Ovary (tissue), 9 donors: ENCODE data around the gene HEXIM1. TPM values are rescaled to one million over a fixed set of nuclear protein-coding genes. Genes with fewer than 3 reads are reported as not detected.

ENCODE experiments used
- DNase-seq, 5 donors: peaks; one replicate each; pipeline ENCODE4 v3.0.0-alpha.2; 2019 to 2020
- H3K27ac ChIP-seq, 2 donors: fragments of 200-600 bp; one replicate each; pipeline versions ENCODE4 v1.5.1 to v1.8.0; 2019 to 2022
- H3K27me3 ChIP-seq: fragments of 200-600 bp; one replicate; pipeline ENCODE4 v1.8.0; 2022
- H3K36me3 ChIP-seq: fragments of 200-600 bp; sonication (generic); one replicate; pipeline ENCODE4 v1.5.1; 2019
- H3K4me1 ChIP-seq: one replicate; pipeline ENCODE4 v1.8.1; 2013; ENCODE audit warnings: mild to moderate bottlenecking, moderate library complexity; ENCODE audit not compliant: insufficient read depth
- H3K4me3 ChIP-seq: fragments of 200-600 bp; sonication (generic); one replicate; pipeline ENCODE4 v1.5.1; 2017
- H3K9me3 ChIP-seq, 2 donors: fragments of 200-600 bp in 1 of 2; sonication (generic) in 1 of 2; one replicate each; pipeline versions ENCODE4 v1.5.1 to v1.8.1; 2013 to 2019; ENCODE audit warnings: mild to moderate bottlenecking in 1 of 2, moderate library complexity in 1 of 2
- EP300 ChIP-seq: sonication (generic); formaldehyde crosslinking; IDR thresholded peaks from one replicate; pipeline ENCODE4 v1.6.1; 2017; ENCODE audit warnings: antibody characterized with exemption
- POLR2A ChIP-seq: fragments of 450-650 bp; IDR thresholded peaks from one replicate; pipeline ENCODE4 v1.6.1; 2017; ENCODE audit warnings: antibody characterized with exemption, mild to moderate bottlenecking, moderate library complexity
- WGBS, 3 donors: extraction: QIAGEN DNeasy Blood & Tissue Kit in 1 of 3; methylation state at CpG; one replicate each; pipeline versions ENCODE4 v1.1.5 to v1.1.7; 2013 to 2017; 5-methylcytosine and 5-hydroxymethylcytosine counted together
- intact Hi-C, 4 donors: fragments of 100-400 bp; cut with DNase I; formaldehyde crosslinking; loops; one replicate each; pipeline versions ENCODE4 v1.11.0 to v1.15.1; 2022 to 2023
- polyA plus RNA-seq, 2 donors: library from polyadenylated mRNA; stranded (reverse); fragments of 200-250 nt in 1 of 2; fragments of 350-450 nt in 1 of 2; fragmentation: Illumina TruSeq in 1 of 2; extraction: RNeasy Lipid Tissue Mini Kit (QIAGEN cat#74804) in 1 of 2; gene quantifications; one replicate each; pipeline ENCODE4 v1.2.3, GENCODE V29; 2013 to 2014
- total RNA-seq, 7 donors: library from RNA; depleted of rRNA in 2 of 7; stranded (reverse); fragments of >200 nt in 2 of 7; fragmentation: NEBNext Ultra II Directional in 3 of 7; extraction: Animal tissue kit (Norgen Biotek cat#: 25700) in 3 of 7; gene quantifications; one replicate each; pipeline versions ENCODE4 v1.1.0 to v1.2.4, GENCODE V29; 2016 to 2023
- TF ChIP-seq, protein P1 (sequence below), 3 donors: fragments of 450-650 bp in 2 of 3; fragments of 200-600 bp in 1 of 3; IDR thresholded peaks; one replicate each; pipeline versions ENCODE4 v1.5.1 to v1.8.0; 2016 to 2022; ENCODE audit warnings: antibody characterized with exemption in 3 of 3, mild to moderate bottlenecking in 1 of 3
- donor health status: DM: no; HTN: no; CAD: no; lungs with moderate emphysema.
- donor health status: DM: no; HTN: no; CAD: no.
- donor health status: Bipolar disorder and iron deficiency.
- donor health status: DM: yes; HTN: yes; CAD: no.
- donor health status: DM: no; HTN: no; CAD: no.
- donor health status: DM: yes; HTN: yes; CAD: no.

The HEXIM1 gene
- total and polyA plus RNA-seq, 9 donors, result 14.4 to 37.8 (median 26.9) TPM

DNA sequence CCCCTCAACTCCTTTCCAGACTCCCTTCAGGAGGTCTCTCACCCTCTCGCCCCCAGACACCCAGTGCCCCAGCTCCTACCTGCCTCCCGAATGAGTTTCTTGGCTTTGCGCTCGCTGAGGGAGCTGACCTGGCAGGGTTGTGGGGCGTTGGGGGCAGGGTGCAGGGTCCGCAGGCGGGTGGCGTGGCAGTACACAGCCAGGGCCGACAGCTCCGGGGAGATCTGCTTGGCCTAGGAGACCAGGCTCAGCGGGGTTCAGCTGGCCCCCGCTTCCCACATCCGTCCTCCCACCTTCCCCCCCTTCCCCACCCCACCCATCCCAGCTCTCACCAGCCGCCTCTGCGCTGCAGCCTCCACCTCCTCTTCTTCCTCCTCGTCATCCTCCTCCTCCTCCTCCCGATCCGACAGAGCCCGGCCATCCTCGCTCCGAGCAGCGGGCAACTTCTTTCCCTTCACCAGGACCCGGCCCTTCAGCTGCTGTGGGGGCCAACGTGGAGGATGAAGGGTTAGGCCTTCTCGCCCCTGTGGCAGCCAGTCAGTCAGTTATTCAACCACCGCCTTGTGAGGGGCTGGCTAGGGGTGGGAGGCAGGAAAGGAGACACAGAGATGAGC is 33.2 kb upstream of the HEXIM1 start:
- no peak overlapping the region for H3K4me3 ChIP-seq
- intact Hi-C loops, result loop anchor here in 1 of 4 donors (10.0 kb wide), 1 partner anchor 200 kb away; the partner anchor contains the start of gene GFAP
- no peaks in the 10 kb centered on the region for H3K36me3 ChIP-seq
- no peak for TF ChIP-seq POLR2A
- TF ChIP-seq, protein P1, sequence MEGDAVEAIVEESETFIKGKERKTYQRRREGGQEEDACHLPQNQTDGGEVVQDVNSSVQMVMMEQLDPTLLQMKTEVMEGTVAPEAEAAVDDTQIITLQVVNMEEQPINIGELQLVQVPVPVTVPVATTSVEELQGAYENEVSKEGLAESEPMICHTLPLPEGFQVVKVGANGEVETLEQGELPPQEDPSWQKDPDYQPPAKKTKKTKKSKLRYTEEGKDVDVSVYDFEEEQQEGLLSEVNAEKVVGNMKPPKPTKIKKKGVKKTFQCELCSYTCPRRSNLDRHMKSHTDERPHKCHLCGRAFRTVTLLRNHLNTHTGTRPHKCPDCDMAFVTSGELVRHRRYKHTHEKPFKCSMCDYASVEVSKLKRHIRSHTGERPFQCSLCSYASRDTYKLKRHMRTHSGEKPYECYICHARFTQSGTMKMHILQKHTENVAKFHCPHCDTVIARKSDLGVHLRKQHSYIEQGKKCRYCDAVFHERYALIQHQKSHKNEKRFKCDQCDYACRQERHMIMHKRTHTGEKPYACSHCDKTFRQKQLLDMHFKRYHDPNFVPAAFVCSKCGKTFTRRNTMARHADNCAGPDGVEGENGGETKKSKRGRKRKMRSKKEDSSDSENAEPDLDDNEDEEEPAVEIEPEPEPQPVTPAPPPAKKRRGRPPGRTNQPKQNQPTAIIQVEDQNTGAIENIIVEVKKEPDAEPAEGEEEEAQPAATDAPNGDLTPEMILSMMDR (IDR thresholded peaks at IDR 0.05), result no peak
- no peak for TF ChIP-seq EP300
- no peaks in the 10 kb centered on the region for H3K27me3 ChIP-seq
- H3K4me1 ChIP-seq, result peaks cover 9% of the 10 kb centered on the region
- no peak overlapping the region for H3K27ac ChIP-seq
- WGBS, 3 donors, result 87 to 91% (median 88%) methylated on average over 26 of the region's 26 CpGs
- no peak for DNase-seq
- no peaks in the 10 kb centered on the region for H3K9me3 ChIP-seq

DNA sequence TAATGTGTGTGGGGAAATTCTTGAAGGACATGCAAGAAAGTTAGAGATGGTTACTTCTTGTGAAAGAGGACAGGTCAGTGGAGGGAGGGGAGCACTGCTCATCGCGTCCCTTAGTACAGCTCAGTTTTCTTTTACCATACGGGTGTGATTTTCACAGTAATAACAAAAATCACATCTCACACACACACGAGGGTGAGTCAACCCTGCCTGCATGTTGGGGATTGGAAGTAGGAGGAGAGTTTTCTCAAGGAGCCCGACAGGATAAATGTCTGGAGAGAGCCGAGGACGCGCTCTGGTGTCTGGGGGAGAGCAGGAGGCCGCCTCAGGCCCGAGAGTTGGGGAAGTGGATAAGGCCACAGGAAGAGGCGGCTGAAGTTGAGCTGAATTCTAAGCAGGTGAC is 32.4 kb upstream of the HEXIM1 start:
- no peak for DNase-seq
- Histone ChIP-seq H3K4me1 (peaks cover 7% of the 10 kb centered on the region), H3K9me3 (no peaks in the 10 kb centered on the region), H3K36me3 (no peaks in the 10 kb centered on the region), H3K27ac (no peak overlapping the region), H3K27me3 (no peaks in the 10 kb centered on the region), H3K4me3 (no peak overlapping the region)
- 78 to 84% (median 81%) methylated on average over 11 of the region's 11 CpGs for WGBS, 3 donors
- intact Hi-C loops, result loop anchor here in 1 of 4 donors (10.0 kb wide), 1 partner anchor 201 kb away; the partner anchor contains the start of gene GFAP
- TF ChIP-seq POLR2A, result no peak
- no peak for TF ChIP-seq EP300
- TF ChIP-seq, protein P1 (IDR thresholded peaks at IDR 0.05), result no peak

DNA sequence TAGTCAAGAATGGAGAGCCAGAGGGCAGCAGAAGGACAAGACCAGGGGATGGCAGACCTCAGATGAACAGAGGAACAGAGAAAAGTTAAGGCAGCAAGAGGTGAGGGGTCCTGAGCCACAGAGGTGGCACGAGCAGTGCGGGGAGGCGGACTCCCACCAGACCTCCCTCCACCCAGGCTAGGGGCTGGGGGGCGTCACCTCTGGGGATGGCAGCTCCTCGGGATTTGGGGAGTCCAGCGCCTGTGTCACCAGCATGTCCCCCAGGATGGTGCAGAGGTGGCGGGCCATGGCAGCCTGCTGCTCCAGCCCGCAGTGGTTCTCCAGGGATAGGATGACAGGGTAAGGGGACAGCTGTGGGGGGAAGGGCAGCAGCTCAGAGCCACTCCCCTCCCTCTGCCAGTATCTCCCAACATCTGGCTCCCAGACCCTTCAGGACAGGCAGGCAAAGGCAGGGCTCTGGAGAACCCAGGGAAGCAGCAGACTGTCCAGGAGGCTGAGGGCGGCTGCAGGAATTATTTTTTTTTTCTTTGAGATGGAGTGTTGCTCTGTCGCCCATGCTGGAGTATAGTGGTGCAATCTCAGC is 31.8 kb upstream of the HEXIM1 start:
- intact Hi-C loops, result loop anchor here in 1 of 4 donors (10.0 kb wide), 1 partner anchor 202 kb away; the partner anchor contains the start of gene GFAP
- TF ChIP-seq EP300 (no peak), POLR2A (no peak)
- TF ChIP-seq, protein P1 (IDR thresholded peaks at IDR 0.05), result no peak
- no peaks in the 10 kb centered on the region for H3K27me3 ChIP-seq
- H3K9me3 ChIP-seq, result no peaks in the 10 kb centered on the region
- no peak for DNase-seq
- H3K27ac ChIP-seq, result no peak overlapping the region
- H3K4me1 ChIP-seq, result peaks cover 4% of the 10 kb centered on the region
- H3K36me3 ChIP-seq, result no peaks in the 10 kb centered on the region
- H3K4me3 ChIP-seq, result no peak overlapping the region
- WGBS, 3 donors, result 91 to 92% (median 92%) methylated on average over 10 of the region's 10 CpGs

DNA sequence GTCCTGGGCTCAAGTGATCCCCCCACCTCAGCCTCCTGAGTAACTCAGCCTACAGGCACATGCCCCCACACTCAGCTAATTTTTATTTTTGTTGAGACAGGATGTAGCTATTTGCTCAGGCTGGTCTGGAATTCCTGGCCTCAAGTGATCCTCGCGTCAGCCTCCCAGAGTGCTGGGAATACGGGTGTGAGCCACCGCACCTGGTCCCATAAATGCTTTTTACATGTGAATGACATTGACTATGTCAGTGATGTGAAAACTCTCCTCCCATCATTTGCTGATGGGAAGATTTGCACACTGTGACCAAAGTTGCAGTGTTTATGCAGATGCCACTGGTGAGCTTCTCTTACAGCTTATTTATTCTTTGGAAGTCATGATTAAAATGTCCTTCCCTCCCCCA is 30.9 kb upstream of the HEXIM1 start:
- Histone ChIP-seq H3K4me3 (no peak overlapping the region), H3K4me1 (peaks cover 3% of the 10 kb centered on the region), H3K36me3 (no peaks in the 10 kb centered on the region), H3K9me3 (no peaks in the 10 kb centered on the region), H3K27ac (no peak overlapping the region), H3K27me3 (no peaks in the 10 kb centered on the region)
- WGBS, 3 donors, result 93 to 97% (median 93%) methylated on average over 4 of the region's 4 CpGs
- DNase-seq, result no peak
- intact Hi-C loops, result loop anchor here in 1 of 4 donors (10.0 kb wide), 1 partner anchor 203 kb away; the partner anchor contains the start of gene GFAP
- TF ChIP-seq, protein P1 (IDR thresholded peaks at IDR 0.05), result no peak
